ENCODE measurements around the gene TRH. TPM values are rescaled to one million over a fixed set of nuclear protein-coding genes. Genes with fewer than 3 reads are reported as not detected.

Gene TRH
- polyA plus RNA-seq, 1 donor from 2014 or later: 2.6 TPM

GRCh38 chr3:129938140-129938930 lies 36.2 kb upstream of the TRH start:
- Histone ChIP-seq H3K4me2 (ENCODE audit: low read length) (no peak overlapping the region), H3K36me3 (ENCODE audit: insufficient read depth, low read length) (no peaks in the 10 kb centered on the region), H3F3A (ENCODE audit: insufficient read depth, low read length, poor library complexity, severe bottlenecking) (no peaks in the 10 kb centered on the region), H3K27me3 (ENCODE audit: insufficient read depth, low read depth, low read length) (no peaks in the 10 kb centered on the region), H3K79me2 (replicated peaks; ENCODE audit: insufficient read depth, low read length) (no peaks in the 10 kb centered on the region), H3K4me3 (ENCODE audit: low read length) (no peak overlapping the region), H4K20me1 (ENCODE audit: insufficient read depth) (no peaks in the 10 kb centered on the region), H3K27ac (ENCODE audit: low read length) (no peak overlapping the region), H3K9me2 (ENCODE audit: insufficient read depth, low read length) (no peaks in the 10 kb centered on the region), H3K9me3 (ENCODE audit: low read length) (no peaks in the 10 kb centered on the region), H3K9ac (ENCODE audit: low read length) (no peak overlapping the region), H2AFZ (ENCODE audit: low read depth, low read length) (no peak overlapping the region)
- TF ChIP-seq MXI1 (conservative IDR thresholded peaks at IDR 0.05; ENCODE audit: poor library complexity, severe bottlenecking) (no peak), POLR2AphosphoS5 (IDR thresholded peaks at IDR 0.05) (no peak), EZH2 (IDR thresholded peaks at IDR 0.05; ENCODE audit: borderline replicate concordance, insufficient read depth, low read length, poor library complexity, severe bottlenecking) (no peak)

- Histone ChIP-seq H3K4me3 (ENCODE audit: low read length) (no peak overlapping the region), H4K20me1 (ENCODE audit: insufficient read depth) (no peaks in the 10 kb centered on the region), H3K9me3 (ENCODE audit: low read length) (no peaks in the 10 kb centered on the region), H2AFZ (ENCODE audit: low read depth, low read length) (no peak overlapping the region), H3K27me3 (ENCODE audit: insufficient read depth, low read depth, low read length) (no peaks in the 10 kb centered on the region), H3K4me2 (ENCODE audit: low read length) (no peak overlapping the region), H3K36me3 (ENCODE audit: insufficient read depth, low read length) (no peaks in the 10 kb centered on the region), H3K9ac (ENCODE audit: low read length) (no peak overlapping the region), H3K79me2 (replicated peaks; ENCODE audit: insufficient read depth, low read length) (no peaks in the 10 kb centered on the region), H3K27ac (ENCODE audit: low read length) (no peak overlapping the region), H3K9me2 (ENCODE audit: insufficient read depth, low read length) (no peaks in the 10 kb centered on the region), H3F3A (ENCODE audit: insufficient read depth, low read length, poor library complexity, severe bottlenecking) (no peaks in the 10 kb centered on the region)
- no peak for TF ChIP-seq SMC3 (conservative IDR thresholded peaks at IDR 0.05; ENCODE audit: poor library complexity)
- no peak for TF ChIP-seq MXI1 (conservative IDR thresholded peaks at IDR 0.05; ENCODE audit: poor library complexity, severe bottlenecking)
- no peak for TF ChIP-seq EP300 (conservative IDR thresholded peaks at IDR 0.05; ENCODE audit: poor library complexity, severe bottlenecking)
- no peak for TF ChIP-seq RAD21 (conservative IDR thresholded peaks at IDR 0.05)
- TF ChIP-seq POLR2AphosphoS5 (IDR thresholded peaks at IDR 0.05): no peak
- TF ChIP-seq TAF1 (IDR thresholded peaks at IDR 0.05; ENCODE audit: low read depth): no peak
- TF ChIP-seq REST (IDR thresholded peaks at IDR 0.05; ENCODE audit: borderline replicate concordance): no peak
- no peak for TF ChIP-seq EZH2 (IDR thresholded peaks at IDR 0.05; ENCODE audit: borderline replicate concordance, insufficient read depth, low read length, poor library complexity, severe bottlenecking)
- no peak for TF ChIP-seq CTCF (IDR thresholded peaks at IDR 0.05; ENCODE audit: poor library complexity, severe bottlenecking)
Measured at GRCh38 chr3:129940086-129940485, 34.4 kb upstream of the TRH start.
